ENCODE measurements around the gene CLSTN2.

Gene CLSTN2

GRCh38 chr3:140034058-140034457 is 99.1 kb downstream of the CLSTN2 start:
- H2AFZ ChIP-seq (ENCODE audit: low read length): no peak overlapping the region
- no peak overlapping the region for H3K14ac ChIP-seq (ENCODE audit: low read length)
- no peak overlapping the region for H3K4ac ChIP-seq (ENCODE audit: low read length)
- H3K4me1 ChIP-seq (ENCODE audit: control insufficient read depth in 2 of 2, insufficient read depth in 1 of 2, low read depth in 1 of 2, low read length in 2 of 2): peaks cover 0 to 3% of the 10 kb centered on the region in 2 donors
- H3K27ac ChIP-seq (replicated peaks; ENCODE audit: low read length): no peak overlapping the region
- H3K4me2 ChIP-seq (ENCODE audit: insufficient read depth, low read length, poor library complexity, severe bottlenecking): no peak overlapping the region
- no peak overlapping the region for H2BK120ac ChIP-seq (ENCODE audit: low read depth, low read length)
- no peak for DNase-seq (ENCODE audit: low spot score)
- no peak overlapping the region for H3K23ac ChIP-seq (ENCODE audit: low read depth, low read length, poor library complexity)
- H3K9ac ChIP-seq (ENCODE audit: low read depth, low read length, poor library complexity): no peak overlapping the region
- H2BK5ac ChIP-seq (ENCODE audit: low read length): no peak overlapping the region
- no peak overlapping the region for H3K18ac ChIP-seq (ENCODE audit: low read length)
- no peak overlapping the region for H4K91ac ChIP-seq (ENCODE audit: low read depth, low read length, poor library complexity)
- H3K9me3 ChIP-seq (replicated peaks in 1 of 2; ENCODE audit: control insufficient read depth in 2 of 2, insufficient read depth in 1 of 2, low read depth in 1 of 2, low read length in 2 of 2): no peaks in the 10 kb centered on the region
- H3K4me3 ChIP-seq (ENCODE audit: low read length in 2 of 2): no peak overlapping the region
- no peak overlapping the region for H4K8ac ChIP-seq (ENCODE audit: low read depth, low read length)
- H2AK5ac ChIP-seq (ENCODE audit: low read depth, low read length): no peak overlapping the region
- H3K27me3 ChIP-seq (ENCODE audit: control insufficient read depth in 3 of 3, insufficient read depth in 3 of 3, low read depth in 1 of 3, low read length in 3 of 3): no peaks in the 10 kb centered on the region
- no peak overlapping the region for H2BK15ac ChIP-seq (ENCODE audit: low read length)
- no peaks in the 10 kb centered on the region for H3K36me3 ChIP-seq (replicated peaks in 1 of 2; ENCODE audit: control insufficient read depth in 2 of 2, insufficient read depth in 2 of 2, low read length in 2 of 2)
- no peaks in the 10 kb centered on the region for H3K79me1 ChIP-seq (ENCODE audit: low read depth, low read length)
- no peak overlapping the region for H2BK12ac ChIP-seq (ENCODE audit: low read length)

GRCh38 chr3:140035871-140036270 is 100.9 kb downstream of the CLSTN2 start:
- no peak overlapping the region for H3K4me2 ChIP-seq (ENCODE audit: insufficient read depth, low read length, poor library complexity, severe bottlenecking)
- DNase-seq (ENCODE audit: low spot score): no peak
- no peak overlapping the region for H2BK5ac ChIP-seq (ENCODE audit: low read length)
- no peak overlapping the region for H2BK15ac ChIP-seq (ENCODE audit: low read length)
- no peaks in the 10 kb centered on the region for H3K79me1 ChIP-seq (ENCODE audit: low read depth, low read length)
- H3K18ac ChIP-seq (ENCODE audit: low read length): no peak overlapping the region
- H3K14ac ChIP-seq (ENCODE audit: low read length): no peak overlapping the region
- WGBS, 2 donors (ENCODE audit: extremely low coverage in 2 of 2, insufficient read length in 2 of 2, insufficient replicate concordance in 1 of 2): no CpG with 5 or more reads among the region's 2 CpGs
- no peak overlapping the region for H2AFZ ChIP-seq (ENCODE audit: low read length)
- no peak overlapping the region for H3K9ac ChIP-seq (ENCODE audit: low read depth, low read length, poor library complexity)
- no peak overlapping the region for H3K4me3 ChIP-seq (ENCODE audit: low read length in 2 of 2)
- H3K4ac ChIP-seq (ENCODE audit: low read length): no peak overlapping the region
- no peaks in the 10 kb centered on the region for H3K36me3 ChIP-seq (replicated peaks in 1 of 2; ENCODE audit: control insufficient read depth in 2 of 2, insufficient read depth in 2 of 2, low read length in 2 of 2)
- H3K4me1 ChIP-seq (ENCODE audit: control insufficient read depth in 2 of 2, insufficient read depth in 1 of 2, low read depth in 1 of 2, low read length in 2 of 2): peaks cover 0 to 3% of the 10 kb centered on the region in 2 donors
- H2BK120ac ChIP-seq (ENCODE audit: low read depth, low read length): no peak overlapping the region
- no peak overlapping the region for H2AK5ac ChIP-seq (ENCODE audit: low read depth, low read length)
- H3K27me3 ChIP-seq (ENCODE audit: control insufficient read depth in 3 of 3, insufficient read depth in 3 of 3, low read depth in 1 of 3, low read length in 3 of 3): no peaks in the 10 kb centered on the region
- H3K9me3 ChIP-seq (replicated peaks in 1 of 2; ENCODE audit: control insufficient read depth in 2 of 2, insufficient read depth in 1 of 2, low read depth in 1 of 2, low read length in 2 of 2): no peaks in the 10 kb centered on the region
- H4K8ac ChIP-seq (ENCODE audit: low read depth, low read length): no peak overlapping the region
- H3K23ac ChIP-seq (ENCODE audit: low read depth, low read length, poor library complexity): no peak overlapping the region
- no peak overlapping the region for H2BK12ac ChIP-seq (ENCODE audit: low read length)
- H3K27ac ChIP-seq (replicated peaks; ENCODE audit: low read length): no peak overlapping the region
- no peak overlapping the region for H4K91ac ChIP-seq (ENCODE audit: low read depth, low read length, poor library complexity)

- no peaks in the 10 kb centered on the region for H3K79me1 ChIP-seq (ENCODE audit: low read depth, low read length)
- no peak overlapping the region for H2AK5ac ChIP-seq (ENCODE audit: low read depth, low read length)
- no peak for DNase-seq (ENCODE audit: low spot score)
- H3K27ac ChIP-seq (replicated peaks; ENCODE audit: low read length): no peak overlapping the region
- peaks cover 8% of the 10 kb centered on the region in 2 donors for H3K4me1 ChIP-seq (ENCODE audit: control insufficient read depth in 2 of 2, insufficient read depth in 1 of 2, low read depth in 1 of 2, low read length in 2 of 2)
- no peaks in the 10 kb centered on the region for H3K36me3 ChIP-seq (replicated peaks in 1 of 2; ENCODE audit: control insufficient read depth in 2 of 2, insufficient read depth in 2 of 2, low read length in 2 of 2)
- peaks cover 0 to 2% of the 10 kb centered on the region in 2 donors for H3K9me3 ChIP-seq (replicated peaks in 1 of 2; ENCODE audit: control insufficient read depth in 2 of 2, insufficient read depth in 1 of 2, low read depth in 1 of 2, low read length in 2 of 2)
- H3K4ac ChIP-seq (ENCODE audit: low read length): no peak overlapping the region
- no peak overlapping the region for H3K14ac ChIP-seq (ENCODE audit: low read length)
- H2BK15ac ChIP-seq (ENCODE audit: low read length): no peak overlapping the region
- no peak overlapping the region for H2BK5ac ChIP-seq (ENCODE audit: low read length)
- no peak overlapping the region for H4K91ac ChIP-seq (ENCODE audit: low read depth, low read length, poor library complexity)
- no peak overlapping the region for H3K18ac ChIP-seq (ENCODE audit: low read length)
- no peaks in the 10 kb centered on the region for H3K27me3 ChIP-seq (ENCODE audit: control insufficient read depth in 3 of 3, insufficient read depth in 3 of 3, low read depth in 1 of 3, low read length in 3 of 3)
- H2BK120ac ChIP-seq (ENCODE audit: low read depth, low read length): no peak overlapping the region
- H3K4me2 ChIP-seq (ENCODE audit: insufficient read depth, low read length, poor library complexity, severe bottlenecking): no peak overlapping the region
- whole genome bisulfite sequencing, 2 donors (ENCODE audit: extremely low coverage in 2 of 2, insufficient read length in 2 of 2, insufficient replicate concordance in 1 of 2): no CpG with 5 or more reads among the region's 1 CpG
- no peak overlapping the region for H3K23ac ChIP-seq (ENCODE audit: low read depth, low read length, poor library complexity)
- H3K4me3 ChIP-seq (ENCODE audit: low read length in 2 of 2): no peak overlapping the region
- H2AFZ ChIP-seq (ENCODE audit: low read length): peak overlapping the region; percentile 62
- no peak overlapping the region for H3K9ac ChIP-seq (ENCODE audit: low read depth, low read length, poor library complexity)
- H2BK12ac ChIP-seq (ENCODE audit: low read length): no peak overlapping the region
- no peak overlapping the region for H4K8ac ChIP-seq (ENCODE audit: low read depth, low read length)
Observed at GRCh38 chr3:140050396-140050795, 115.4 kb downstream of the CLSTN2 start.

GRCh38 chr3:140051019-140051957 is 116.3 kb downstream of the CLSTN2 start:
- Histone ChIP-seq H3K14ac (ENCODE audit: low read length) (no peak overlapping the region), H3K9me3 (replicated peaks in 1 of 2; ENCODE audit: control insufficient read depth in 2 of 2, insufficient read depth in 1 of 2, low read depth in 1 of 2, low read length in 2 of 2) (peaks cover 0 to 2% of the 10 kb centered on the region in 2 donors), H2AK5ac (ENCODE audit: low read depth, low read length) (no peak overlapping the region), H3K9ac (ENCODE audit: low read depth, low read length, poor library complexity) (no peak overlapping the region), H2AFZ (ENCODE audit: low read length) (peak overlapping the region; percentile 62), H3K4me1 (ENCODE audit: control insufficient read depth in 2 of 2, insufficient read depth in 1 of 2, low read depth in 1 of 2, low read length in 2 of 2) (peaks cover 8% of the 10 kb centered on the region in 2 donors), H2BK15ac (ENCODE audit: low read length) (no peak overlapping the region), H3K36me3 (replicated peaks in 1 of 2; ENCODE audit: control insufficient read depth in 2 of 2, insufficient read depth in 2 of 2, low read length in 2 of 2) (no peaks in the 10 kb centered on the region), H3K27me3 (ENCODE audit: control insufficient read depth in 3 of 3, insufficient read depth in 3 of 3, low read depth in 1 of 3, low read length in 3 of 3) (no peaks in the 10 kb centered on the region), H2BK12ac (ENCODE audit: low read length) (no peak overlapping the region), H3K23ac (ENCODE audit: low read depth, low read length, poor library complexity) (no peak overlapping the region), H3K27ac (replicated peaks; ENCODE audit: low read length) (no peak overlapping the region), H4K91ac (ENCODE audit: low read depth, low read length, poor library complexity) (no peak overlapping the region), H3K18ac (ENCODE audit: low read length) (no peak overlapping the region), H3K4me2 (ENCODE audit: insufficient read depth, low read length, poor library complexity, severe bottlenecking) (no peak overlapping the region), H3K79me1 (ENCODE audit: low read depth, low read length) (no peaks in the 10 kb centered on the region), H4K8ac (ENCODE audit: low read depth, low read length) (no peak overlapping the region), H2BK120ac (ENCODE audit: low read depth, low read length) (no peak overlapping the region), H3K4me3 (ENCODE audit: low read length in 2 of 2) (no peak overlapping the region), H2BK5ac (ENCODE audit: low read length) (no peak overlapping the region), H3K4ac (ENCODE audit: low read length) (no peak overlapping the region)
- WGBS, 2 donors (ENCODE audit: extremely low coverage in 2 of 2, insufficient read length in 2 of 2, insufficient replicate concordance in 1 of 2): no CpG with 5 or more reads among the region's 12 CpGs
- no peak for DNase-seq (ENCODE audit: low spot score)

All from neuronal stem cell (in vitro differentiated cells).